ES-I3 (cell line): ENCODE data around the gene MYO1E.

Experiments
- H3K36me3 ChIP-seq: 2 replicates; pipeline ENCODE4 v1.6.1; 2013; ENCODE audit warnings: mild to moderate bottlenecking, low read length, control low read depth, moderate library complexity; ENCODE audit not compliant: insufficient read depth
- H3K4me1 ChIP-seq: 2 replicates; pipeline ENCODE4 v1.6.1; 2013; ENCODE audit warnings: mild to moderate bottlenecking, control low read depth, low read length; ENCODE audit not compliant: insufficient read depth
- H3K9ac ChIP-seq: 2 replicates; pipeline ENCODE4 v1.6.1; 2013; ENCODE audit warnings: low read depth, mild to moderate bottlenecking, low read length, moderate library complexity
- H3K9me3 ChIP-seq: 2 replicates; pipeline ENCODE4 v1.6.1; 2013; ENCODE audit warnings: mild to moderate bottlenecking, low read length, moderate library complexity; ENCODE audit not compliant: control insufficient read depth, insufficient read depth

The MYO1E gene

DNA sequence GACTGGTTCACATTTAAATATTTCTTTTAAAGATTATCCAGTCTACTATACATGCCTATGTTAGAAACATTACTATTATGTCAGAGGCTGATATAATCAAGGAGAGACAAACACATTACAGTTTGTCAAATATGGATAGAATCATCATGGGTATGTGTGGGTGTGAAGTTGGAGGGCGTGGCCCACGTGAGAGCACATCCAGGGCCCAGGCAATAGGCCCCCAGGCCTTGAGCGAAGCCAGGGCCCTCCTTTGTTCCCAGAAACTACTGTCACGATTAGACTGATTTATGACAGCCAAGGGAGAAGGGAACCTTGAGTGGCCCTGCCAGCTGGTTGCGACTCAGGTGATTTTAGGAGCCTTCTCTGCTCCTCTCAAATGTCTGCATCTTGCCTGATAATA, 193.0 kb downstream of the MYO1E start:
- Histone ChIP-seq H3K4me1 (peaks cover 7% of the 10 kb centered on the region; the same call in 1 of the 2 replicates), H3K9ac (no peak overlapping the region), H3K9me3 (peaks cover 3% of the 10 kb centered on the region; the same call in 1 of the 2 replicates), H3K36me3 (no peaks in the 10 kb centered on the region; the same call in 1 of the 2 replicates)

- Histone ChIP-seq H3K36me3 (no peaks in the 10 kb centered on the region; the same call in none of the 2 replicates), H3K9me3 (peaks cover 3% of the 10 kb centered on the region; the same call in 1 of the 2 replicates), H3K9ac (no peak overlapping the region), H3K4me1 (peaks cover 7% of the 10 kb centered on the region; the same call in 1 of the 2 replicates)
These were observed 194.4 kb downstream of the MYO1E start for GRCh38 chr15:59178151-59178695.

- H3K9ac ChIP-seq = no peak overlapping the region
- H3K36me3 ChIP-seq = no peaks in the 10 kb centered on the region; the same call in none of the 2 replicates
- peaks cover 3% of the 10 kb centered on the region; the same call in 1 of the 2 replicates for H3K9me3 ChIP-seq
- peaks cover 7% of the 10 kb centered on the region; the same call in 1 of the 2 replicates for H3K4me1 ChIP-seq
These were observed 195.4 kb downstream of the MYO1E start for GRCh38 chr15:59177317-59177660.

GRCh38 chr15:59176653-59177316, 195.9 kb downstream of the MYO1E start:
- H3K4me1 ChIP-seq = peaks cover 7% of the 10 kb centered on the region; the same call in 1 of the 2 replicates
- no peaks in the 10 kb centered on the region; the same call in 1 of the 2 replicates for H3K36me3 ChIP-seq
- 0 out of 2 replicates have a peak, but pooled peaks cover under 1% of the 10 kb centered on the region for H3K9me3 ChIP-seq
- H3K9ac ChIP-seq = no peak overlapping the region

- Histone ChIP-seq H3K36me3 (no peaks in the 10 kb centered on the region; the same call in 1 of the 2 replicates), H3K4me1 (peaks cover 7% of the 10 kb centered on the region; the same call in 1 of the 2 replicates), H3K9me3 (no peaks in the 10 kb centered on the region), H3K9ac (no peak overlapping the region)
These were observed 197.5 kb downstream of the MYO1E start for GRCh38 chr15:59174835-59175831.

GRCh38 chr15:59174151-59174834, 198.4 kb downstream of the MYO1E start:
- H3K9me3 ChIP-seq = no peaks in the 10 kb centered on the region
- H3K36me3 ChIP-seq = no peaks in the 10 kb centered on the region; the same call in 1 of the 2 replicates
- no peak overlapping the region for H3K9ac ChIP-seq
- H3K4me1 ChIP-seq = peaks cover 7% of the 10 kb centered on the region; the same call in 1 of the 2 replicates

GRCh38 chr15:59173194-59173593, 199.5 kb downstream of the MYO1E start:
- H3K36me3 ChIP-seq = no peaks in the 10 kb centered on the region; the same call in none of the 2 replicates
- H3K9me3 ChIP-seq = no peaks in the 10 kb centered on the region
- no peak overlapping the region for H3K9ac ChIP-seq
- peaks cover 7% of the 10 kb centered on the region for H3K4me1 ChIP-seq

- peaks cover 7% of the 10 kb centered on the region for H3K4me1 ChIP-seq
- no peaks in the 10 kb centered on the region for H3K9me3 ChIP-seq
- no peak overlapping the region for H3K9ac ChIP-seq
- no peaks in the 10 kb centered on the region; the same call in none of the 2 replicates for H3K36me3 ChIP-seq
These were observed 200.3 kb downstream of the MYO1E start for GRCh38 chr15:59172289-59172901.

- Histone ChIP-seq H3K9me3 (no peaks in the 10 kb centered on the region), H3K36me3 (no peaks in the 10 kb centered on the region; the same call in none of the 2 replicates), H3K4me1 (peaks cover 10% of the 10 kb centered on the region), H3K9ac (no peak overlapping the region)
These were observed 201.6 kb downstream of the MYO1E start for GRCh38 chr15:59171067-59171397.

DNA sequence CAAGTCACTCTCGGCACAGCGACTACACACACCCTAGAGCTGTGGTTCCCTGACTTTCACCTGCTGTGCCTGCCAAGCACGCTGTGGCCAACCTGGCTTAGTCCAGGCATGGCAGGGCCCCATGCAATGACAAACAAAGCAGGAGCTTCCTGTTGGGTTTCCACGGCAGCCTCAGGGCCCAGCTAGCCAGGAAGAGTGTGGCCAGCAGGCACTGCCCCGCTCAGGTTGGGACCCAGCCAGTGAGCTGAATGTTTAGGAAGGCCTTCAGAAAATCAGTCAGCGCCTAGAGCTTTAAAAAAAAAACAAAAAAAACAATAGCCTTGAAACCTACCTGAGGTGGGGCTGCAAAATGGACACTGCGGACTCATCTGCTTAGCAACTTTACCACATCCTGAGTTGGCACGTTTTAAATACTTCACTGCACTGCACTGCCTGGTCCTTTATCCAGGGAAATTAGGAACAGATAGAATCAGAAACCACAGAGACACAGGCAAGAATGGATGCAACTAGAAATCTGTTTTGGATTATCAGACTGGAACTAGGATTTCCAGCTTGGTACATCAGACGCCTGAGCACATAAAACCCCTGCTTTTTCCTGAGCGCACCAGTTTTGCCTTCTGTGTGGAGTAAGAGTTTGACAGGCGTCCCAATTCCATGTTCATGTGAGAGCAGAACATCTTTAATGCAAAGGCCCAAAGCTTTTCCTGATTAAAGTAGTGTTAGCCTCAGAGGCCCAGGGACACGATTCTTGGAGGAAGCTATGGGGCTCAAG, 202.2 kb downstream of the MYO1E start:
- Histone ChIP-seq H3K4me1 (peaks cover 14% of the 10 kb centered on the region), H3K9me3 (no peaks in the 10 kb centered on the region), H3K36me3 (no peaks in the 10 kb centered on the region; the same call in none of the 2 replicates), H3K9ac (no peak overlapping the region)

DNA sequence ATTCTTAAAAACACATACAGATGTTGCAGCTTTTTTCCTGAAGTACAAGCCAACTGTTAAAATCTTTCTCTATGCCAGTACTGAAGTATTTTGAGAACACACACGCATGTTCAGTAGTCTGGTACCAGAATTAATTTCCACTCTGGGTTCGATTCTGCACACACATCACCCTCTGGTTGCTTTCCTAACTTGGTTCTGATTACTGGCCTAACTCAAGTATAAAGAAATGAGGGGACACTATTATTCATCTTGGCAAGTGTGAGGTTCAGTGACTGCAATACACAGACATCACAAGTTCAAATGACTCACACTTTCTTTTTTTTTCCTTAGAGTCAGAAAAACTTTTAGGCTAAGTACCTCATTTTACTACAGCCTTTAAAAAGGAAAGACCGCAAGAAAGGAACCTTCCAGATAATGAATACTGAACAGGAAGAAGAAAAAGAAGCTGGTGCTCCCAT, 203.4 kb downstream of the MYO1E start:
- Histone ChIP-seq H3K9ac (no peak overlapping the region), H3K4me1 (peaks cover 10% of the 10 kb centered on the region), H3K9me3 (no peaks in the 10 kb centered on the region), H3K36me3 (no peaks in the 10 kb centered on the region; the same call in none of the 2 replicates)

DNA sequence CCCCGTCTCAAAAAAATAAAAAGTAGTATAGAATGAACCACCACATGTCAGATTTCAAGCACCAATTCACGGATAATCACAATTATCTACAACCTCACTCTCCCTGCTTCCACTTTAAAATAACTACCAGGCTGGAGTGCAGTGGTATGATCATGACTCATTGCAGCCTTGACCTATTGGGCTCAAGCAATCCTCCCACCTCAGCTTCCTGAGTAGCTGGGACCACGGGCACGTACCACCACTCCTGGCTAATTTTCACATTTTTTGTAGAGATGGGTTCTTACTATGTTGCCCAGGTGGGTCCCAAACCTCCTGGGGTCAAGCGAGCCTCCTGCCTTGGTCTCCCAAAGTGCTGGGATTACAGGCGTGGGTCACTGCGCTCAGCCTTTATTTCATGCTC, 204.1 kb downstream of the MYO1E start:
- Histone ChIP-seq H3K9me3 (no peaks in the 10 kb centered on the region), H3K36me3 (no peaks in the 10 kb centered on the region; the same call in none of the 2 replicates), H3K4me1 (peaks cover 10% of the 10 kb centered on the region), H3K9ac (no peak overlapping the region)
